Measurements from ENCODE around the gene RBM8A.

- TF ChIP-seq CTCF (IDR thresholded peaks at IDR 0.05; ENCODE audit: low read depth, low read length, missing input control) (no peak), MAX (IDR thresholded peaks at IDR 0.05) (no peak), YY1 (IDR thresholded peaks at IDR 0.05) (no peak), HNF4A (conservative IDR thresholded peaks at IDR 0.05) (no peak), SP1 (IDR thresholded peaks at IDR 0.05) (no peak), TAF1 (conservative IDR thresholded peaks at IDR 0.05) (no peak), FOXA1 (IDR thresholded peaks at IDR 0.05) (no peak), RAD21 (IDR thresholded peaks at IDR 0.05) (no peak), JUND (IDR thresholded peaks at IDR 0.05) (no peak), RXRA (IDR thresholded peaks at IDR 0.05) (no peak), EGR1 (IDR thresholded peaks at IDR 0.05; ENCODE audit: low read depth in 2 of 2) (no peak), ZBTB33 (IDR thresholded peaks at IDR 0.05) (no peak), REST (IDR thresholded peaks at IDR 0.05) (no peak)
These were observed 31.4 kb upstream of the RBM8A start for GRCh38 chr1:145958734-145959133.
